Peyer's patch (tissue), 4 donors: Measurements from ENCODE around the gene SIMC1. TPM values are rescaled to one million over a fixed set of nuclear protein-coding genes. Genes with fewer than 3 reads are reported as not detected.
"Not testable (repeated sequence)": the region's sequence is repeated elsewhere in the genome, so short reads cannot be mapped to it uniquely, and the experiment has no call there.

Source experiments
- DNase-seq, 3 donors: peaks; one replicate each; pipeline ENCODE4 v3.0.0-alpha.2; 2017 to 2019
- H3K27ac ChIP-seq, 4 donors: fragments of 200-600 bp; sonication (generic); one replicate each; pipeline ENCODE4 v1.5.1; 2016 to 2019
- H3K27me3 ChIP-seq, 2 donors: fragments of 200-600 bp; sonication (generic); one replicate each; pipeline ENCODE4 v1.5.1; 2019
- H3K36me3 ChIP-seq, 3 donors: fragments of 200-600 bp; sonication (generic); one replicate each; pipeline ENCODE4 v1.5.1; 2016 to 2019
- H3K4me1 ChIP-seq, 4 donors: fragments of 200-600 bp; sonication (generic); one replicate each; pipeline ENCODE4 v1.5.1; 2016 to 2019
- H3K4me3 ChIP-seq, 4 donors: fragments of 200-600 bp; sonication (generic); 1 replicate in 3 of 4; 2 replicates in 1 of 4; pipeline ENCODE4 v1.5.1; 2016 to 2019; ENCODE audit warnings: mild to moderate bottlenecking in 1 of 4
- H3K9me3 ChIP-seq, 4 donors: fragments of 200-600 bp; sonication (generic); one replicate each; pipeline ENCODE4 v1.5.1; 2016 to 2019; ENCODE audit warnings: mild to moderate bottlenecking in 1 of 4
- CTCF ChIP-seq, 6 experiments: fragments of 450-650 bp in 4 of 6; fragments of 200-600 bp in 2 of 6; sonication (generic) in 1 of 6; IDR thresholded peaks; one replicate each; pipeline ENCODE4 v1.5.1; 2017 to 2019; ENCODE audit warnings: antibody characterized with exemption in 6 of 6, mild to moderate bottlenecking in 3 of 6, moderate library complexity in 1 of 6
- POLR2A ChIP-seq, 2 donors: fragments of 450-650 bp; IDR thresholded peaks; one replicate each; pipeline ENCODE4 v1.5.1; 2017; ENCODE audit warnings: antibody characterized with exemption in 2 of 2, mild to moderate bottlenecking in 2 of 2, moderate library complexity in 2 of 2
- total RNA-seq, 4 donors: library from RNA; depleted of rRNA; stranded (reverse); fragments of >200 nt; gene quantifications; one replicate each; pipeline ENCODE4 v1.1.0, GENCODE V29; 2016

SIMC1 gene
- total RNA-seq, 4 donors from 2014 or later = 28.0 to 84.2 (median 41.2) TPM

- H3K9me3 ChIP-seq, H3K36me3 ChIP-seq, H3K4me1 ChIP-seq, H3K4me3 ChIP-seq, H3K27me3 ChIP-seq, H3K27ac ChIP-seq, DNase-seq: not testable (repeated sequence)
Observed at GRCh38 chr5:176252171-176252570, 13.9 kb downstream of the SIMC1 start.

DNA sequence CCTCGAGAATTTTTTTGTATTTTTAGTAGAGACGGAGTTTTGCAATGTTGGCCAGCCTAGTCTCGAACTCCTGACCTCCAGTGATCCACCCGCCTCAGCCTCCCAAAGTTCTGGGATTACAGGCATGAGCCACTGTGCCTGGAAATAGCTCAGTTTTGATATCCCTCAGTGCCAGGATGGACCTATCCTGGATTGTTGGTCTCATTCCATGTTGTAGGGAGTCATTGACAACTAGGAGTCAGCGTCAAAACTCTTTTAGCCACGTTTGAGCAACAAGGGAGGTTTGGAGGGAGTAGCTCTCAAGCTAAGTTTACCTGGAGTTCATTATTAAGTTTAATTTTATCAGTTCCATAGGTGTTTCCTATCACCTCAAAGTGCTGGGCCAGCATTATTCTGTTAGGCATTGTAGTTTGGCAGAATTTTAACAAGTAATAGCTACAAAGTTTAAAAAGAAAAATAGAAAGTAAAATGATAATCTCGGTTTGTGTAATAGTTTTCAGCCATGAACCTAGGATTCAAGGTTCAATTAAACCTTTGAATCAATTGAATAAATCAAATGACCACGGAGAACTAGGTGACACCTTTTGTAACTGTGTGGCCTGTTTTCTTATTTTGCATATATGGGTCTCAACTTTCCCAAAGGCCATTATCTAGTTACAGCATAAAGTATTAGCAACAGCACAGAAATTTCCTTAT, 15.3 kb downstream of the SIMC1 start:
- H3K36me3 ChIP-seq, H3K4me1 ChIP-seq, H3K27ac ChIP-seq, H3K9me3 ChIP-seq, H3K27me3 ChIP-seq, H3K4me3 ChIP-seq, DNase-seq: not testable (repeated sequence)

GRCh38 chr5:176254066-176254393, 15.8 kb downstream of the SIMC1 start:
- DNase-seq, H3K4me3 ChIP-seq, H3K9me3 ChIP-seq, H3K4me1 ChIP-seq, H3K36me3 ChIP-seq, H3K27me3 ChIP-seq, H3K27ac ChIP-seq: not testable (repeated sequence)

DNA sequence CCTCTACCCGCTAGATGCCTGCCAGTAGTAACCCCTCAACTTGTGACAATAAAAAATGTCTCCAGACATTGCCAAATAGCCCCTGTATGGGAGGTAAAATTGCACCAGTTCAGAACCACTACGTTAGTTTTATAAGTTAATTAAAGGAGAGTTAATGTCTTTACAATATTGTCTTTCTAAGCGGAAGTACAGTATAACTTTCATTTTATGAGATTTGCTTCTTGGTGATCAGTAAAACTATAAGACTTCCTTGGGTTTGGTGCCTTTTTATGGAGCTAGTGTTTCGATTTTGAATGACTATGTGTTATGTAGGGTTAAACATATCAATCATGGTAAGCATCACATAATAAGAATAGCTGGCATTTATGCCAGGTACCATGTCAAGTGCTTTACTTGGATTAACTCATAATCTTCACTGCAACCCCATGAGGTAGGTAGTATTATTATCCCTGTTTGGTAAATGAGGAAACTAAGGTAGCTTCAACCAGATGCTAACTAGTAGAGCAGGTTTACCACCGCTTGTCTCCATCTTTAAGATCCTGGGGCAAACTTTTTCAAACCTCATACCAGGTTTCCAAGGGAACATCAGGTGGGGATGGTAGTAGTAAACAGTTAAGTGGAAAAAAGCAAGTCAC, 19.8 kb downstream of the SIMC1 start:
- not testable (repeated sequence) for DNase-seq, H3K27ac ChIP-seq

DNA sequence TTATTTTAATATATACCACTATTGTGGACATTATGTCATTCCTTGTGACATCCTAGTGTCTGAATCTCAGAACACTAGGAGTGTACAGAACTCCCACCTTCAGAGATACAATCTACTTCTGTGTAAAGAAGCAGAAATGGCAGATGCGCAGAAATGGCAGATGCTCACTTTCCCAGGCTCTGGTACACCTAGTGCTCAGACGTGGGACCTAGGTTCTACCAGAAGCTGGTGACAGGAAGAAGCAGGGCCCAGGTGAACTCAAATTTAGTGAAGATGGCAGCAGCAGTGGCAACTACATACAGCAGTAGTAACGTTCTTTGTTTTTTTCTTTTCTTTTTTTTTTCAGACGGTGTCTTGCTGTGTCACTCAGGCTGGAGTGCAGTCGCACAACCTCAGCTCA, 22.5 kb downstream of the SIMC1 start:
- not testable (repeated sequence) for H3K4me3 ChIP-seq, DNase-seq, H3K27me3 ChIP-seq, H3K4me1 ChIP-seq, H3K36me3 ChIP-seq, H3K27ac ChIP-seq, H3K9me3 ChIP-seq

More for the DNA sequence above, 19.8 kb downstream of the SIMC1 start:
- not testable (repeated sequence) for H3K27me3 ChIP-seq, H3K9me3 ChIP-seq, H3K36me3 ChIP-seq, H3K4me1 ChIP-seq, H3K4me3 ChIP-seq

DNA sequence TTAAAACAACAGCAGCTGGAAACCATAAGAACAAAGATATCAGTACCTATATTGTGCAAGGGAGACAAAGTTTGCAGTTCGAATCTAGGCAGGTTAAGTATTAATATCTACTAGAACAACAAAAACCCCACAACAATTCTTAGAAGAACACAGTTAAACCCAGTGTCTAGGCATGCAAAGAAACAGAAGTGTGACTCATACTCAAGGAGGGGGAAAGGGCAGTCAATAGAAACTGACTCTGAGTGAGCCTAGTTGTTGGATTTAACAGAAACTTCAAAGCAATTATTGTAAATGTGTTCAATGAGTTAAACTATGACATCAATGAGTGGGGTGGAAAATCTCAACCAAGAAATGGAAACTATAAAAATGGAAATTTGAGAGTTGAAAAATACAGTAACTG, 28.2 kb downstream of the SIMC1 start:
- H3K36me3 ChIP-seq, DNase-seq, H3K4me3 ChIP-seq, H3K9me3 ChIP-seq, H3K27ac ChIP-seq, H3K27me3 ChIP-seq, H3K4me1 ChIP-seq: not testable (repeated sequence)

GRCh38 chr5:176289018-176289417, 50.8 kb downstream of the SIMC1 start:
- not testable (repeated sequence) for H3K4me3 ChIP-seq, H3K27ac ChIP-seq, DNase-seq, H3K27me3 ChIP-seq, H3K36me3 ChIP-seq, H3K9me3 ChIP-seq, H3K4me1 ChIP-seq

GRCh38 chr5:176290057-176290840, 52.0 kb downstream of the SIMC1 start:
- not testable (repeated sequence) for H3K27ac ChIP-seq, H3K36me3 ChIP-seq, H3K9me3 ChIP-seq, DNase-seq, H3K27me3 ChIP-seq, H3K4me1 ChIP-seq, H3K4me3 ChIP-seq

- not testable (repeated sequence) for H3K4me1 ChIP-seq, H3K27me3 ChIP-seq, H3K9me3 ChIP-seq, H3K4me3 ChIP-seq, H3K27ac ChIP-seq, DNase-seq
- peaks cover 0 to 24% (median 0%) of the 10 kb centered on the region in 3 donors for H3K36me3 ChIP-seq
Observed at GRCh38 chr5:176305356-176305755, 67.1 kb downstream of the SIMC1 start.

- H3K36me3 ChIP-seq = peaks cover 0 to 40% (median 0%) of the 10 kb centered on the region in 3 donors
- TF ChIP-seq POLR2A (IDR thresholded peaks at IDR 0.05) (no peak), CTCF (IDR thresholded peaks at IDR 0.05) (no peak)
- H3K27me3 ChIP-seq = no peaks in the 10 kb centered on the region
- no peak overlapping the region for H3K27ac ChIP-seq
- H3K4me3 ChIP-seq = no peak overlapping the region
- no peaks in the 10 kb centered on the region for H3K9me3 ChIP-seq
- DNase-seq = no peak
- H3K4me1 ChIP-seq = no peaks in the 10 kb centered on the region
Observed at GRCh38 chr5:176317534-176318374, 79.5 kb downstream of the SIMC1 start.
